ENCODE measurements around the gene NFXL1.

Gene NFXL1

DNA sequence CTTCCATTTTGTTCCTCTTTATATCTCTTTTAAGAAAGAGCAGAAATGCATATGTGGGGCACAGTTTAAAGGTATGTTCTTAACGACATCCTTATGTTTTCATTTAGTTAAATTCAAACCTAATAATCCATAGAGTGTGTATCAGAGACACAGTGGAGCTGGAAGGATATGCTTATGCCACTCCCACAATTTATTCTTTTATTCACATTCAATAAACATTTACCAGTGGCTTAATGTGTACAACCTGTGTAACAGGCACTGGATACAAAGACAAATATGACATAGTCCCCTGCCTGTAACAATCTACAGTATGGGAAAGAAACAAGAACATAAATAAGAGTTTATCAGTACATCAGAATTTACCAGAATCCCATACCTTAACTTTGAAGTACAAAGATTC, 54.1 kb downstream of the NFXL1 start:
- Histone ChIP-seq H3K9me3 (ENCODE audit: insufficient read depth, low read length) (no peaks in the 10 kb centered on the region), H3K36me3 (ENCODE audit: insufficient read depth, insufficient read length, low read length) (peaks cover 6% of the 10 kb centered on the region)

GRCh38 chr4:47858006-47858405, 56.4 kb downstream of the NFXL1 start:
- no peaks in the 10 kb centered on the region for H3K4me1 ChIP-seq (ENCODE audit: insufficient read depth, insufficient read length)
- DNase-seq (ENCODE audit: low read depth, low spot score), result no peak
- H3K4me3 ChIP-seq (ENCODE audit: insufficient read length, low read depth), result no peak overlapping the region
- peaks cover 6% of the 10 kb centered on the region for H3K36me3 ChIP-seq (ENCODE audit: insufficient read depth, insufficient read length, low read length)
- TF ChIP-seq SUZ12 (IDR thresholded peaks at IDR 0.05; ENCODE audit: extremely low read depth, insufficient read depth, insufficient read length), result no peak
- no peak for TF ChIP-seq ZNF274 (IDR thresholded peaks at IDR 0.05; ENCODE audit: low read depth, low read length)
- no peak for TF ChIP-seq YY1 (IDR thresholded peaks at IDR 0.05; ENCODE audit: insufficient read depth, insufficient read length)
- no peak overlapping the region for H3K9ac ChIP-seq (ENCODE audit: insufficient read length, low read depth)
- no peaks in the 10 kb centered on the region for H3K27me3 ChIP-seq (ENCODE audit: insufficient read depth, insufficient read length)
- no peaks in the 10 kb centered on the region for H3K9me3 ChIP-seq (ENCODE audit: insufficient read depth, low read length)

More for the DNA sequence above, 54.1 kb downstream of the NFXL1 start:
- TF ChIP-seq SUZ12 (IDR thresholded peaks at IDR 0.05; ENCODE audit: extremely low read depth, insufficient read depth, insufficient read length) (no peak), YY1 (IDR thresholded peaks at IDR 0.05; ENCODE audit: insufficient read depth, insufficient read length) (no peak), ZNF274 (IDR thresholded peaks at IDR 0.05; ENCODE audit: low read depth, low read length) (no peak)
- Histone ChIP-seq H3K4me1 (ENCODE audit: insufficient read depth, insufficient read length) (no peaks in the 10 kb centered on the region), H3K27me3 (ENCODE audit: insufficient read depth, insufficient read length) (no peaks in the 10 kb centered on the region), H3K9ac (ENCODE audit: insufficient read length, low read depth) (no peak overlapping the region), H3K4me3 (ENCODE audit: insufficient read length, low read depth) (no peak overlapping the region)
- no peak for DNase-seq (ENCODE audit: low read depth, low spot score)

DNA sequence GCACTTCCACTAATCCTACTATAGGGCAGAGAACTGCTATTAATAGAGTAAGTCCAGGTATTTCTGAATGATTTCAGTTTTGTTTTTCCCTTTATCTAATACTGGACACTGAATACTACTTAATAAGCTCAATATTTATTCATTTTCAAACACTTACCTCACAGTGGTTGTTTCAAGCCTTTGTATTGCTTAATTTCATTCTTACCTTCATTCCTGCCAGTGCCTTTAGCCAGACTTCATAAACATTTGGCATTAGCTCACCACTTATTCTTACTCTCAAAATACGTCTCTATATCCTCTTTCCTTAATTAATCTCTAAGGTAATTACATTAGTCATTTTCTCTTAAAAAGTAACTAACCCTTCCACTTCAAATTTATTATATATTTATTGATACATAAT, 57.7 kb downstream of the NFXL1 start:
- Histone ChIP-seq H3K27me3 (ENCODE audit: insufficient read depth, insufficient read length) (no peaks in the 10 kb centered on the region), H3K4me3 (ENCODE audit: insufficient read length, low read depth) (no peak overlapping the region), H3K9me3 (ENCODE audit: insufficient read depth, low read length) (no peaks in the 10 kb centered on the region), H3K9ac (ENCODE audit: insufficient read length, low read depth) (no peak overlapping the region), H3K36me3 (ENCODE audit: insufficient read depth, insufficient read length, low read length) (peaks cover 4% of the 10 kb centered on the region), H3K4me1 (ENCODE audit: insufficient read depth, insufficient read length) (no peaks in the 10 kb centered on the region)
- no peak for TF ChIP-seq SUZ12 (IDR thresholded peaks at IDR 0.05; ENCODE audit: extremely low read depth, insufficient read depth, insufficient read length)
- no peak for TF ChIP-seq ZNF274 (IDR thresholded peaks at IDR 0.05; ENCODE audit: low read depth, low read length)
- no peak for TF ChIP-seq YY1 (IDR thresholded peaks at IDR 0.05; ENCODE audit: insufficient read depth, insufficient read length)
- DNase-seq (ENCODE audit: low read depth, low spot score), result no peak

DNA sequence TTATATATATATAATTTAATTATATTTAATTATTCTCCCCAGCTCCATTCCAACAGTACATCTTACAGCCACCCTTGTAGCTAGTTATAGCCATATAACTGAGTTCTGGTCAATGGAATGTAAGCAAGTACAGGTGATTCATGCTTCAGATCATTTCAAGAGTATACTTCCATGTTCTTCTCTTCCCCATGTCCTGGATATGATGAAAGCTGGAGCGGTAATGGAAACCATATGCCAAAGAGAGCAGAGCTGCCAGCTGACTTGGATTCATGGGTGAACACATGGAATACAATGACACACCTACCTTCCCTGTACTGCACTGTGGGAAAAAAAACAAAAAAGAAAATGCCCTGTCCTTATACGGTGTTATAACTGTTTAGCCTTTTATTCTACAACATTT, 59.0 kb downstream of the NFXL1 start:
- TF ChIP-seq ZNF274 (IDR thresholded peaks at IDR 0.05; ENCODE audit: low read depth, low read length) (no peak), YY1 (IDR thresholded peaks at IDR 0.05; ENCODE audit: insufficient read depth, insufficient read length) (no peak), SUZ12 (IDR thresholded peaks at IDR 0.05; ENCODE audit: extremely low read depth, insufficient read depth, insufficient read length) (no peak)
- no peaks in the 10 kb centered on the region for H3K27me3 ChIP-seq (ENCODE audit: insufficient read depth, insufficient read length)
- no peaks in the 10 kb centered on the region for H3K9me3 ChIP-seq (ENCODE audit: insufficient read depth, low read length)
- no peak overlapping the region for H3K9ac ChIP-seq (ENCODE audit: insufficient read length, low read depth)
- H3K4me1 ChIP-seq (ENCODE audit: insufficient read depth, insufficient read length), result no peaks in the 10 kb centered on the region
- DNase-seq (ENCODE audit: low read depth, low spot score), result no peak
- peaks cover 9% of the 10 kb centered on the region for H3K36me3 ChIP-seq (ENCODE audit: insufficient read depth, insufficient read length, low read length)
- H3K4me3 ChIP-seq (ENCODE audit: insufficient read length, low read depth), result no peak overlapping the region

GRCh38 chr4:47852136-47852535, 62.2 kb downstream of the NFXL1 start:
- H3K4me3 ChIP-seq (ENCODE audit: insufficient read length, low read depth), result no peak overlapping the region
- no peaks in the 10 kb centered on the region for H3K9me3 ChIP-seq (ENCODE audit: insufficient read depth, low read length)
- H3K4me1 ChIP-seq (ENCODE audit: insufficient read depth, insufficient read length), result no peaks in the 10 kb centered on the region
- H3K9ac ChIP-seq (ENCODE audit: insufficient read length, low read depth), result no peak overlapping the region
- TF ChIP-seq YY1 (IDR thresholded peaks at IDR 0.05; ENCODE audit: insufficient read depth, insufficient read length) (no peak), ZNF274 (IDR thresholded peaks at IDR 0.05; ENCODE audit: low read depth, low read length) (no peak), SUZ12 (IDR thresholded peaks at IDR 0.05; ENCODE audit: extremely low read depth, insufficient read depth, insufficient read length) (no peak)
- no peaks in the 10 kb centered on the region for H3K27me3 ChIP-seq (ENCODE audit: insufficient read depth, insufficient read length)
- no peak for DNase-seq (ENCODE audit: low read depth, low spot score)
- H3K36me3 ChIP-seq (ENCODE audit: insufficient read depth, insufficient read length, low read length), result peaks cover 16% of the 10 kb centered on the region

- DNase-seq (ENCODE audit: low read depth, low spot score), result no peak
- no peaks in the 10 kb centered on the region for H3K27me3 ChIP-seq (ENCODE audit: insufficient read depth, insufficient read length)
These were observed 64.9 kb downstream of the NFXL1 start for GRCh38 chr4:47849466-47849865.

DNA sequence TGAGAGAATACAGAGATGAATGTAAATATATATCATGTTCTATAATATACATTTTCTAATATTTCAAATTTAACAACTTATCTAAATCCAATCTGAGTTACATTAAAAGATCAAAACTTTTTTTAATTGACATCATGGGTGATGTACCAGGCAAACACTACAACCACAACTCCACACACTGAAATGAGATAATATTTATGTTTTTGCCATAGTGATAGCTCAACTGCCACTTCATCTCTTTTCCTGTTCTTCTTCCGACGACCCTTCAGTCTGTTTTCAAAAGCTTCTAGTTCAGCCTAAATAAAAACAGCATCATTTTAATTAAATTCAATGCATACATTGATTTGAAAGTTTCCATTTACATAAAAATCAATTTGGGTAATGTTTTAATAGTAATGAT, 66.3 kb downstream of the NFXL1 start:
- H3K4me1 ChIP-seq (ENCODE audit: insufficient read depth, insufficient read length), result no peaks in the 10 kb centered on the region
- TF ChIP-seq SUZ12 (IDR thresholded peaks at IDR 0.05; ENCODE audit: extremely low read depth, insufficient read depth, insufficient read length), result no peak
- no peak for TF ChIP-seq YY1 (IDR thresholded peaks at IDR 0.05; ENCODE audit: insufficient read depth, insufficient read length)
- TF ChIP-seq ZNF274 (IDR thresholded peaks at IDR 0.05; ENCODE audit: low read depth, low read length), result no peak
- no peak overlapping the region for H3K4me3 ChIP-seq (ENCODE audit: insufficient read length, low read depth)
- no peaks in the 10 kb centered on the region for H3K9me3 ChIP-seq (ENCODE audit: insufficient read depth, low read length)
- DNase-seq (ENCODE audit: low read depth, low spot score), result no peak
- no peaks in the 10 kb centered on the region for H3K27me3 ChIP-seq (ENCODE audit: insufficient read depth, insufficient read length)
- H3K36me3 ChIP-seq (ENCODE audit: insufficient read depth, insufficient read length, low read length), result peaks cover 14% of the 10 kb centered on the region
- H3K9ac ChIP-seq (ENCODE audit: insufficient read length, low read depth), result no peak overlapping the region

More at GRCh38 chr4:47849466-47849865, 64.9 kb downstream of the NFXL1 start:
- Histone ChIP-seq H3K4me3 (ENCODE audit: insufficient read length, low read depth) (no peak overlapping the region), H3K9ac (ENCODE audit: insufficient read length, low read depth) (no peak overlapping the region), H3K4me1 (ENCODE audit: insufficient read depth, insufficient read length) (no peaks in the 10 kb centered on the region), H3K9me3 (ENCODE audit: insufficient read depth, low read length) (no peaks in the 10 kb centered on the region), H3K36me3 (ENCODE audit: insufficient read depth, insufficient read length, low read length) (peaks cover 14% of the 10 kb centered on the region)
- TF ChIP-seq ZNF274 (IDR thresholded peaks at IDR 0.05; ENCODE audit: low read depth, low read length) (no peak), YY1 (IDR thresholded peaks at IDR 0.05; ENCODE audit: insufficient read depth, insufficient read length) (no peak), SUZ12 (IDR thresholded peaks at IDR 0.05; ENCODE audit: extremely low read depth, insufficient read depth, insufficient read length) (no peak)

Measured in NT2/D1 (cell line).